ENCODE measurements around the gene DUSP9.
"Not testable (repeated sequence)": the region's sequence is repeated elsewhere in the genome, so short reads cannot be mapped to it uniquely, and the experiment has no call there.

DUSP9 gene

DNA sequence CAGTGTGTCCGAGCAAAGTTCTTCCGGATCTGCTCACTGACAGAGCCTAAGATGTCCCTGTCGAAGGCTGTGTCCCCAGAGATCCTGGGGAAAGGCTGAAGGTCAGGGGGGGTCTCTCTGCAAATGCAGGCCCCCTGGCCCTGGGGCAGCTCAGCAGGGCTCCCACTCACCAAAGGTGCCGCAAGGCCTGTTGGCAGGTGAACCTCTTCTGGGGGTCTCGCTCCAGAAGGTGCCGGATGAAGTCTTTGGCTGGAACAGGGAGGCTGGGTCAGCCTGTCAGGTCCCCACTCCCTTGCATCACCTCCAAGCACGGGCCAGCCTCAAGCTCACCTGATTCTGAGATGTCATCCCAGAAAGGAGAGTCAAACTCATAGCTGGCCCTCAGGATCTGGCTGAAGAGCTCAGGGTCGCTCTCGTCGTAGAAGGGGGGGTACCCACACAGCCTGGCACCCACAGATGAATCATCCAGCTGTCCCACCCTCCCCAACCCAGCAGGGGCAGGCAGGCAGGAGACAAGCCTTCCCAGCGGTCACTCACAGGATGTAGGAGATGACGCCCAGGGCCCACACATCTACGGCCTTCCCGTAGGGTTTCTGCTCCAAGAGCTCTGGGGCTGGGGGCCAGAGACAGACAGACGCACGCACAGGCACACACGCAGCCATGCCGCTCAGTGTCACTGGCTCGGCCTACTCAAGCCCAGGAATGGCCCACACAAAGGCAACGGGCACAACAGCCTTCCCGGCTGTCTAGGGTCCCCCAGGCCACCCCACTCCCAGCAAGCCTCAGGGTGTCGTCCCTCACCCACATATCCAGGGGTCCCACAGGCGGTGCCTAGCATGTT, 24.0 kb downstream of the DUSP9 start:
- Histone ChIP-seq H3K9me3 (peaks cover 40% of the 10 kb centered on the region; the same call in 1 of the 2 replicates), H3K4me1 (no peaks in the 10 kb centered on the region), H3K4me2 (no peak overlapping the region), H4K20me1 (no peaks in the 10 kb centered on the region; the same call in 1 of the 2 replicates), H3K9ac (no peak overlapping the region), H3K27ac (no peak overlapping the region), H3K36me3 (no peaks in the 10 kb centered on the region), H3K27me3 (peaks cover 45% of the 10 kb centered on the region), H3K4me3 (no peak overlapping the region)
- TF ChIP-seq Cebpa-rat (IDR thresholded peaks at IDR 0.05) = no peak

DNA sequence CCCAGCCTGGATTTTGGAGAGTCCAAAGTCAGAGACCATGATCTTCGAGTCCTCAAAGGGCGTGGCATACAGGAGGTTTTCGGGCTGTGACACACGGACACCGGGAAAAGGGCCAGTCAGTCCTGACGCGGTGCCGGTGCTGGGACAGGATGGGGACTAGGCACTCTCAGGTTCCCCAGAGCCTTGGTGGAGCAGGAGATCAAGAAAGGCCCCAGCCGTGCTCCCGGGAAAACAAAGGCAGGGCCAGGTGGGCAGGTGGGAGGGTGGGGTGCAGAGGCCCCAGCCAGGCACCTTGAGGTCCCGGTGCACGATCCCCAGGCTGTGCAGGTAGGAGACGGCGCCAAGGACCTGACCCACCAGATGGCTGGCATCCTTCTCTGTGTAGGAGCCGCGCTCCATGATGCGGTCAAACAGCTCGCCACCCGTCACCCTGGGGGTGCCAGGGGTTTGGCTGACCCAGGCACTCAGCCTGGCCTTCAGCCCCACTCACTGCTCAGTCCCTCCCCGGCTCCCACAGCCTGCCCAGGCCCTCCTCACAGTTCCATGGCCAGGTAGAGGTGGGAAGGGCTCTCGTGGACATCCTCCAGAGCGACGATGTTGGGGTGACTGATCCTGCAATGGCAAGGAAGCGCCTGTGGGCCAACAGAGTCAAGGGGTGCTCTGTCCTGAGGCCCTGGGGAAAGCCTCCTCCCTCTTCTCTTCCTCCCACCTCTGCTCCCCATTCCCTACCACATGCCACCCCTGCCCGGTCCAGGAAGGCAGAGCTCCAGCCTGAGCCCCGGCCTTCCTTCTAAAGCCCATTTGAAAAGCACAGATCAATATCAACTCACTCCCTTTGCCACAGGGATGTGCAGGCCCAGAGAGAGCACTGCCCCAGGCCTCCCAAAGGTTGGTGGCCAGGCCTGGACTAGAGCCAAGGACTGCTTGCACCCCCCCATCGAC, 24.9 kb downstream of the DUSP9 start:
- Histone ChIP-seq H3K4me2 (no peak overlapping the region), H3K36me3 (no peaks in the 10 kb centered on the region), H3K27ac (no peak overlapping the region), H3K9ac (no peak overlapping the region), H4K20me1 (no peaks in the 10 kb centered on the region; the same call in 1 of the 2 replicates), H3K9me3 (peaks cover 40% of the 10 kb centered on the region; the same call in 1 of the 2 replicates), H3K27me3 (peaks cover 45% of the 10 kb centered on the region), H3K4me3 (no peak overlapping the region), H3K4me1 (no peaks in the 10 kb centered on the region)
- no peak for TF ChIP-seq Cebpa-rat (IDR thresholded peaks at IDR 0.05)

DNA sequence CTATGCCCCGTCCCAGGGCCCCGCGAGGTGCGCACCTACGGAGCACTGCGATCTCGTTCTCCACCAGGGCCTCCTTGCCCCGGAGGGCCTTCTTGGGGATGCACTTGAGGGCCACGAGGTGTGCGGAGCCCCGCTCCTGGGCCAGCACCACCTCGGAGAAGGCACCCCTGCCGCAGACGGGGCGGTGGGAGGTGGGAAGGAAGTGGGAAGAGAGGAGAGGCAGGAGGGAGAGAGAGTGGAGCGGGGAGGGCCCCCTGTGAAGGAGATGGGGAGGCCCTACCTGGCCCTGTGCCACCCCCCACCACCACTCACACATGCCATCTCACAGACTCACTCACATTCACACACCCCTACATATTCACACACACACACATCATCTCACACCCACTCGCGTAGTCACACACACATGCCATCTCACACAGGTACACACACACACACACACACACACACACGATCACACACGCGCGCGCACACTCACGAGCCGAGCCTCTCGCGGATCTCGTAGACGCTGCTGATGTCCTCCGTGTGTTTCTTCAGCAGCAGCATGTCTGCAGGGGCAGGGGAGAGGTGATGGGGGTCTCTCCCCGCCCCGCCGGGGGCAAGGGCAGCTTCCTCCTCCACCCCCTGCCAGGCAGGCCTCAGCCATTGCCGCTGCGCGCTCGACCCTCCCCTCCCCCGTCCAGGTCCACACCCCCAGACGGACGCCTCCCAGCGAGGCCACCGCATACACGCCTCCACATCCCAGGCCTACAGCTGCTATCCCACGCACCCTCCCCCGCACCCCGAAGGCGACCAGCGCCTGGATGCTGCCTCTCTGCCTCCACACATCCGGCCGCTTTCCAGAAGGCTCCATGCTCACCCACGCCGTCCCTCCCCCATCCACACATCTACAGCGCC, 25.8 kb downstream of the DUSP9 start:
- Histone ChIP-seq H3K27ac (no peak overlapping the region), H3K36me3 (no peaks in the 10 kb centered on the region), H4K20me1 (no peaks in the 10 kb centered on the region; the same call in 1 of the 2 replicates), H3K4me2 (no peak overlapping the region), H3K9me3 (peaks cover 40% of the 10 kb centered on the region; the same call in 1 of the 2 replicates), H3K27me3 (peaks cover 45% of the 10 kb centered on the region), H3K4me3 (no peak overlapping the region), H3K9ac (no peak overlapping the region), H3K4me1 (no peaks in the 10 kb centered on the region)
- no peak for TF ChIP-seq Cebpa-rat (IDR thresholded peaks at IDR 0.05)

DNA sequence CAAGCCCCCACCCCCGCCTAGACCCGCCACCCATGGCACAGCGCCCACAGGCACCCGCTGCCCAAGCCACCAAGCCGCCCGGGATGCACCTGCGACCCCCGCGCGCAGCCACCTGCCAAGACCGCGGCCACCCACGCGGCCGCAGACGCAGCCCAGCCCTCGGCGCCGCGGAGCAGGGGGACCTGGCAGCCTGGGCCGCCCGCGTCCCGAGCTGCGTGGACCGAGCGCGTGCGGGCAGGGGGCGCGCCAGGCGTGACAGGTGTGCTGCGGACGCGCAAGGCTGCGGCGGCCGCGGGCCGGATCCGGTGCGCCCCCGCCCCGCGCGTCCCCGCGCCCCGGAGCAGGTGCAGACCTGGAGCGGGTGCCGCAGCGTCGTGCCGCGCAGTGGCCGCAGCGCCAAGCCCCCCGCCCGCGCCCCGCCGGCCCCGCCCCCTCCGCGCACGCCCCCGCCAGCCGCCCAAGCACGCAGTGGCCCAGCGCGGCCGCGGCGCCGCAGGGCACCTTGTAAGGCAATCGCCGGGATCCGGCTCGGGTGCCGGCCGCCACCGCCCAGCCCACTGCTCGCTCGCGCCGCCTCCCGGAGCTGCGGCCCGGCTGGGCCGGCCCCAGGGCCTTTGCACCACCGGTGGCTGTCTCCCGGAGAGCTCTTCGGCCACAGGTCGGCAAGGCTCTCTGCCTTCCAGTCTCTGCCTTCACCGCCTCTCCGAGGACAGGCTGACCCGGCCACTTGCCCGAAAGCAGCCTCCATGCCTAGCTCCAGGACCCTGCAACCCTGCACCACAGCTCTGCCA, 26.6 kb downstream of the DUSP9 start, which contains the start of gene PNCK:
TSS of gene PNCK (minus strand) at position 386 of the 791 bp plus-strand sequence. CDS start 737 bp downstream, outside the sequence.
- H3K9me3 ChIP-seq = peaks cover 36% of the 10 kb centered on the region; the same call in 1 of the 2 replicates
- no peak within 1 kb of the TSS for H3K9ac ChIP-seq
- no peak within 1 kb of the TSS for H3K4me3 ChIP-seq
- H3K4me2 ChIP-seq = no peak within 1 kb of the TSS
- no peaks in the 10 kb centered on the region; the same call in 1 of the 2 replicates for H4K20me1 ChIP-seq
- H3K4me1 ChIP-seq = no peaks in the 10 kb centered on the region
- peaks cover 45% of the 10 kb centered on the region for H3K27me3 ChIP-seq
- no peak within 1 kb of the TSS for H3K27ac ChIP-seq
- H3K36me3 ChIP-seq = no peaks in the 10 kb centered on the region
- TF ChIP-seq Cebpa-rat (IDR thresholded peaks at IDR 0.05) = no peak

DNA sequence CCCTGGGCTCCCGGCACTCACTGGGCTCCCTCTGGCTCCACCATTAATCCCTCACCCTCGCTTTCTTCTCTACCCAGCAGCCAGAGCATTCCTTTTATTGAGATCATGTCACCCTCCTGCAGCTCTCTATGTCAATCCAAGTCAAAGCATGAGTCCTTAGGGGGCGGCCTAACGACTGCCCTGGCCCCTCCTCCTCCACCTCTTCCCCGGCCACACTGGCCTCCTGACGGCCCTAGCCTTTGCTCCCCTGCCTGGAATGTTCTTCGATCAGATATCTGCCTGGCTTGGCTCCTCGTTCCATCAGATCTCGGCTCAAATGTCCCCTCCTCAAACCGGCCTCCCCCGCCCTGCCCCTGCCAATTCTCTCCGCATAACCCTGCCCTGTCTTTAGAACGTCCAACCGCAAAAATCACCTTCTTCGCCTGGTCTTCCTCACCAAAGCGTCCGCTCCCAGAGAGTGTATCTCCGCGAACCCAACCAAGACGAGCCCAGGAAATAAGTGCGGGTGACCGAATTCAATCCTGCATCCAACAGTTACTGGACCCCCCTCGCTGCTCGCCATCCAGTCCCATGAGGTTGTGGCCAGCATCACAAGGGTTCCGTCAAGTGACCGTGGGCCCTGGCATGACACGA, 27.3 kb downstream of the DUSP9 start:
- H4K20me1 ChIP-seq = no peaks in the 10 kb centered on the region; the same call in 1 of the 2 replicates
- no peak overlapping the region for H3K9ac ChIP-seq
- TF ChIP-seq Cebpa-rat (IDR thresholded peaks at IDR 0.05) = no peak
- no peak overlapping the region for H3K4me2 ChIP-seq
- peaks cover 45% of the 10 kb centered on the region for H3K27me3 ChIP-seq
- no peak overlapping the region for H3K4me3 ChIP-seq
- peaks cover 30% of the 10 kb centered on the region; the same call in 1 of the 2 replicates for H3K9me3 ChIP-seq
- no peak overlapping the region for H3K27ac ChIP-seq
- no peaks in the 10 kb centered on the region for H3K36me3 ChIP-seq
- H3K4me1 ChIP-seq = no peaks in the 10 kb centered on the region

DNA sequence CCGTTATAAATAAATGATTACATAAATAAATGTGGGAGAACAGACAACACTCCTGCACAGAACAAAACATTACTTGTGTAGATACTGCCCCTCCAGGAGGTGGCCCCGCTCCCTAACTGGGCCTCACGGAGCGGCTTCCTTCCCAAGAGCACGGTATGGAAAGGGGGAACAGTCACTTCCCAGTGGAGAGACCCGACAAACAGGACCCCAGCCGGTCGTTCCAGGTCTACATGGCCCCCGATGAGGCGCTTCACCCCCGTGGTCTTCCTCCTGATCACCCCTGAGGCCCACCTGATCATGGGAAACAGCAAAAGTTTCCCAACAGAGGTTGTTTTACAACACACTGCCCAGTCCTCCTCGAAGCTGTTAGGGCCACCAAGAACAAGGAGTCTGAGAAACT, 34.2 kb downstream of the DUSP9 start:
- no peaks in the 10 kb centered on the region for H3K36me3 ChIP-seq
- H3K4me2 ChIP-seq = no peak overlapping the region
- H3K27ac ChIP-seq = no peak overlapping the region
- TF ChIP-seq Cebpa-rat (IDR thresholded peaks at IDR 0.05) = no peak
- no peaks in the 10 kb centered on the region for H3K4me1 ChIP-seq
- H3K9ac ChIP-seq = no peak overlapping the region
- no peaks in the 10 kb centered on the region for H4K20me1 ChIP-seq
- peaks cover 29% of the 10 kb centered on the region for H3K9me3 ChIP-seq
- no peak overlapping the region for H3K4me3 ChIP-seq
- peaks cover 26% of the 10 kb centered on the region; the same call in 1 of the 2 replicates for H3K27me3 ChIP-seq

DNA sequence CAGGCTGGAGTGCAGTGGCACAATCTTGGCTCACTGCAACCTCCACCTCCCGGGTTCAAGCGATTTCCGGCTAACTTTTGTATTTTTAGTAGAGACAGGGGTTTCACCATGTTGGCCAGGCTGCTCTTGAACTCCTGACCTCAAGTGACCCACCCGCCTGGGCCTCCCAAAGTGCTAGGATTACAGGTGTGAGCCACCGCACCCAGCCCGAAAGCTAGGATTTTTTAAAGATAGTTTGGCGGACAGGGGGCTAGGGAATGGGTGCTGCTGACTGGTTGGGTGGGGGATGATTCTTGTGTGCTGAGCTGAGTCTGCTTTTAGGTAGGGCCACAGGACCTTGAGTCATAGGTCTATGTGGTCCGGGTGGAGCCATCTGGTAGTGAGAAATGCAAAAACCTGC, 36.5 kb downstream of the DUSP9 start:
- peaks cover 28% of the 10 kb centered on the region for H3K27me3 ChIP-seq
- H3K36me3 ChIP-seq, H3K27ac ChIP-seq, H3K9ac ChIP-seq, H3K4me3 ChIP-seq, H4K20me1 ChIP-seq, H3K4me2 ChIP-seq, H3K4me1 ChIP-seq: not testable (repeated sequence)
- H3K9me3 ChIP-seq = peaks cover 34% of the 10 kb centered on the region

DNA sequence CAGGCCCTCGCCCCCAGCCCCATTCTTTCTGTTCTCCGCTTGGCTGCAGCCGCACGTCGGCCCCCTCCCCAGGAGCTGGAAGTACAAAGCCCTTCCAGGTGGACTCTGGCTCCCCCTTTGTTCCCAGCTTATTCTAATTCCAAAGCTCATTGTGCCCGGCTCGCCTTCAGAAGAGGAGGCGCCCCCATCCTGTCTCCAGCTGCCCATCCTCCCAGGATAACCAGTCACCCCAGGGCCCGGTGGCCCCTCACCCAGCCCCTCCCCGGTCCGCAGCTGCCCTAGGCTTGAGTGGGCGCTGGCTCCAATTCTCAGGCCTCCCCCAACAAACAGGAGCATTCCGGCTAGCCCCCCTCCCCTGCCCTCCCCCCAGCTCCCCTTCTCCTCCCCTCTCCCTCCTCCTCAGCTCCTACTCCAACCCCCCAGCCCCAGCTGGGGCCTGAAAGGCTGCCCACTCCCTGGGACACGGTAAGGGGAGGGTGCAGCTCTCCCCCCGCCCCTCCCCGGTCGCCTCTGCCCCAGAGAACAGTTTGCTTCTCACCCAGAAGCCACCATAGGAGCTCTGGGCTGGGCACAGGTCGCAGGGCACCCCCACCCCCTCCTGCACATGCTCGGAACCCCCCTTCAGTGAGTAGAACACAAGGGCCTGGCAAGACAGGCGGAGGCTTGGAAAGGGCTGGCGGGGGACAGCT, 37.6 kb downstream of the DUSP9 start:
- H3K4me1 ChIP-seq = no peaks in the 10 kb centered on the region
- no peak for TF ChIP-seq Cebpa-rat (IDR thresholded peaks at IDR 0.05)
- no peak overlapping the region for H3K4me3 ChIP-seq
- H3K9me3 ChIP-seq = peaks cover 37% of the 10 kb centered on the region
- H3K4me2 ChIP-seq = no peak overlapping the region
- no peak overlapping the region for H3K9ac ChIP-seq
- no peaks in the 10 kb centered on the region for H3K36me3 ChIP-seq
- no peak overlapping the region for H3K27ac ChIP-seq
- H3K27me3 ChIP-seq = peaks cover 36% of the 10 kb centered on the region
- peaks cover 2% of the 10 kb centered on the region for H4K20me1 ChIP-seq
